HG03432 (cell line): Measurements from ENCODE around the gene PSENEN.

Experiments used
- ATAC-seq: cut with Tn5 transposase; IDR thresholded peaks from one replicate; pipeline ENCODE4 v1.9.1; 2021; ENCODE audit warnings: mild to moderate bottlenecking, moderate library complexity; ENCODE audit not compliant: unreplicated experiment

Gene PSENEN

GRCh38 chr19:35733180-35734125 is 12.0 kb upstream of the PSENEN start:
- no peak for ATAC-seq

- ATAC-seq: no peak
Measured at GRCh38 chr19:35734273-35734672, 11.2 kb upstream of the PSENEN start.

- ATAC-seq: no peak
Measured at GRCh38 chr19:35734889-35735288, 10.6 kb upstream of the PSENEN start.

- ATAC-seq: no peak
Measured at GRCh38 chr19:35736913-35737886, 8.3 kb upstream of the PSENEN start.

- no peak for ATAC-seq
Measured at GRCh38 chr19:35738021-35738886, 7.2 kb upstream of the PSENEN start.

GRCh38 chr19:35738887-35739229 is 6.6 kb upstream of the PSENEN start:
- no peak for ATAC-seq

- ATAC-seq: no peak
Measured at GRCh38 chr19:35739275-35740107, 6.0 kb upstream of the PSENEN start.

- ATAC-seq: peak; percentile 11
Measured at GRCh38 chr19:35740108-35740422, 5.4 kb upstream of the PSENEN start.

GRCh38 chr19:35740423-35741202 is 4.8 kb upstream of the PSENEN start:
- peak; percentile 59 for ATAC-seq

GRCh38 chr19:35741203-35741515 is 4.3 kb upstream of the PSENEN start:
- no peak for ATAC-seq

GRCh38 chr19:35742121-35742724 is 3.2 kb upstream of the PSENEN start, which contains the start of gene IGFLR1:
TSS of gene IGFLR1 (minus strand) at chr19:35742452. CDS start at chr19:35741180, 1,272 bp downstream.
- no peak for ATAC-seq

GRCh38 chr19:35743640-35744429 is 1.6 kb upstream of the PSENEN start:
- ATAC-seq: no peak

GRCh38 chr19:35744430-35745327 is 772 bp upstream of the PSENEN start:
- ATAC-seq: peak; percentile 40

- ATAC-seq: no peak
Measured at GRCh38 chr19:35746087-35746462, 624 bp downstream of the PSENEN start.

GRCh38 chr19:35746531-35746930 is 1.1 kb downstream of the PSENEN start:
- ATAC-seq: no peak

GRCh38 chr19:35748106-35749020 is 2.9 kb downstream of the PSENEN start, which contains the start of gene LIN37:
TSS of gene LIN37 (plus strand) at chr19:35748576. CDS start at chr19:35748725, 149 bp downstream.
- ATAC-seq: peak; percentile 64
